ENCODE data around the gene SLC16A2.

SLC16A2 gene

GRCh38 chrX:74498924-74499323 lies 77.6 kb downstream of the SLC16A2 start:
- no peak for TF ChIP-seq CTCF (IDR thresholded peaks at IDR 0.05; ENCODE audit: low read length, missing control alignments)
- DNase-seq (ENCODE audit: low read depth) = no peak
- no peak overlapping the region for H3K4me3 ChIP-seq (replicated peaks; ENCODE audit: low read depth, low read length)

GRCh38 chrX:74500067-74500466 lies 78.8 kb downstream of the SLC16A2 start:
- no peak overlapping the region for H3K4me3 ChIP-seq (replicated peaks; ENCODE audit: low read depth, low read length)
- no peak for DNase-seq (ENCODE audit: low read depth)
- TF ChIP-seq CTCF (IDR thresholded peaks at IDR 0.05; ENCODE audit: low read length, missing control alignments) = no peak

- TF ChIP-seq CTCF (IDR thresholded peaks at IDR 0.05; ENCODE audit: low read length, missing control alignments) = no peak
- DNase-seq (ENCODE audit: low read depth) = no peak
- H3K4me3 ChIP-seq (replicated peaks; ENCODE audit: low read depth, low read length) = no peak overlapping the region
These were observed 79.3 kb downstream of the SLC16A2 start for GRCh38 chrX:74500555-74500954.

GRCh38 chrX:74505437-74505836 lies 84.1 kb downstream of the SLC16A2 start:
- DNase-seq (ENCODE audit: low read depth) = no peak
- no peak for TF ChIP-seq CTCF (IDR thresholded peaks at IDR 0.05; ENCODE audit: low read length, missing control alignments)
- no peak overlapping the region for H3K4me3 ChIP-seq (replicated peaks; ENCODE audit: low read depth, low read length)

GRCh38 chrX:74506317-74507115 lies 85.2 kb downstream of the SLC16A2 start:
- no peak overlapping the region for H3K4me3 ChIP-seq (replicated peaks; ENCODE audit: low read depth, low read length)
- TF ChIP-seq CTCF (IDR thresholded peaks at IDR 0.05; ENCODE audit: low read length, missing control alignments) = no peak
- DNase-seq (ENCODE audit: low read depth) = no peak

- DNase-seq (ENCODE audit: low read depth) = no peak
- no peak overlapping the region for H3K4me3 ChIP-seq (replicated peaks; ENCODE audit: low read depth, low read length)
- TF ChIP-seq CTCF (IDR thresholded peaks at IDR 0.05; ENCODE audit: low read length, missing control alignments) = no peak
These were observed 85.9 kb downstream of the SLC16A2 start for GRCh38 chrX:74507191-74507590.

- H3K4me3 ChIP-seq (replicated peaks; ENCODE audit: low read depth, low read length) = no peak overlapping the region
- no peak for DNase-seq (ENCODE audit: low read depth)
- no peak for TF ChIP-seq CTCF (IDR thresholded peaks at IDR 0.05; ENCODE audit: low read length, missing control alignments)
These were observed 88.7 kb downstream of the SLC16A2 start for GRCh38 chrX:74509989-74510388.

Measured in fibroblast of pulmonary artery (primary cell).